Measurements from ENCODE around the gene N4BP2L1.

N4BP2L1 gene

GRCh38 chr13:32448972-32449371, 21.0 kb upstream of the N4BP2L1 start:
- Histone ChIP-seq H3K4me2 (ENCODE audit: low read depth, low read length, poor library complexity, severe bottlenecking) (no peak overlapping the region), H3K27me3 (ENCODE audit: low read length) (no peaks in the 10 kb centered on the region), H3K27ac (ENCODE audit: low read depth, low read length) (no peak overlapping the region), H3K79me2 (ENCODE audit: insufficient read depth, low read length) (no peaks in the 10 kb centered on the region), H3K4me3 (ENCODE audit: insufficient read depth, low read length, poor library complexity, severe bottlenecking) (no peak overlapping the region), H3K36me3 (ENCODE audit: low read length) (no peaks in the 10 kb centered on the region), H3F3A (ENCODE audit: insufficient read depth) (no peaks in the 10 kb centered on the region), H3K9me3 (ENCODE audit: insufficient read depth, low read length) (no peaks in the 10 kb centered on the region), H4K20me1 (ENCODE audit: low read depth, low read length) (no peaks in the 10 kb centered on the region), H3K9ac (ENCODE audit: low read length) (no peak overlapping the region), H3K9me2 (replicated peaks; ENCODE audit: insufficient read depth, low read length) (no peaks in the 10 kb centered on the region), H2AFZ (ENCODE audit: low read depth, low read length, severe bottlenecking) (no peak overlapping the region)
- TF ChIP-seq EZH2phosphoT487 (conservative IDR thresholded peaks at IDR 0.05; ENCODE audit: low read length) (no peak), CTCF (IDR thresholded peaks at IDR 0.05; ENCODE audit: insufficient read depth, low read length, poor library complexity, severe bottlenecking) (no peak)

DNA sequence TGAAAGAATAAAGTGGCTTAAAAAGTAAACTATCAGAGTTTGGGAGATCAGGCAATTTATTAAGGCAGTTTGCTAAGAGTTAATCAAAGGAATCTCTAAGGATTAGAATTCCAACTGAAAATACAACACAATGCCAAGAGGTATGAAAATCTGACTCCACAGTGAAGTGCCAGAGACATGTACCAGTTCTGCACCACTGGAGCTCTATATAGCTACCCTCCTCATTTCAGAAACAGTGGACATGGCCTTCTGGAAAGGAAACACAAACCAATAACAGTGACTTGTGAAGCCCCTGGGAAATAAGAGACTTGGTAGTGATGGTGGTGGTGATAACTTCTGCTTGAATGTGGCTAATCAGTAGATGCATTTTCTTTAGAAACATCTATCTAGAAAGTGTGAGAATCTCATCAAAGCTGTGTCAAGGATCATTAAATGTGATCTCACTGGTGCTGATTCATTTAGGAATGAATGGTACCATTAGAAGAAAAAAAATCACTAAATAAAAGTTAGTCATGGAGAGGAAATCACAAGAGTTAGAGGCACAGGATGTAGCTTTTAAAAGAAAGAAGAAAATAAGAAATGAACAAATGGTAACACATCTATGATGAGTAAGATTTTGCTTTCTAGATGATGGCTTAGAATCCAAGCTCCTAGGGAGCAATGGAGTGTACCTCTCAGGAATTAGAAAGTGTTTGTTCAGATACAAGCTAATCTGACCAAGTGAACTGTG, 20.1 kb upstream of the N4BP2L1 start:
- Histone ChIP-seq H3K36me3 (ENCODE audit: low read length) (no peaks in the 10 kb centered on the region), H3K27me3 (ENCODE audit: low read length) (no peaks in the 10 kb centered on the region), H4K20me1 (ENCODE audit: low read depth, low read length) (no peaks in the 10 kb centered on the region), H3K27ac (ENCODE audit: low read depth, low read length) (no peak overlapping the region), H3K79me2 (ENCODE audit: insufficient read depth, low read length) (no peaks in the 10 kb centered on the region), H3F3A (ENCODE audit: insufficient read depth) (no peaks in the 10 kb centered on the region), H2AFZ (ENCODE audit: low read depth, low read length, severe bottlenecking) (no peak overlapping the region), H3K4me3 (ENCODE audit: insufficient read depth, low read length, poor library complexity, severe bottlenecking) (no peak overlapping the region), H3K9ac (ENCODE audit: low read length) (no peak overlapping the region), H3K9me2 (replicated peaks; ENCODE audit: insufficient read depth, low read length) (no peaks in the 10 kb centered on the region), H3K4me2 (ENCODE audit: low read depth, low read length, poor library complexity, severe bottlenecking) (no peak overlapping the region), H3K9me3 (ENCODE audit: insufficient read depth, low read length) (no peaks in the 10 kb centered on the region)
- TF ChIP-seq EZH2phosphoT487 (conservative IDR thresholded peaks at IDR 0.05; ENCODE audit: low read length) (no peak), CTCF (IDR thresholded peaks at IDR 0.05; ENCODE audit: insufficient read depth, low read length, poor library complexity, severe bottlenecking) (no peak)

- H3K4me2 ChIP-seq (ENCODE audit: low read depth, low read length, poor library complexity, severe bottlenecking) = no peak overlapping the region
- H3K79me2 ChIP-seq (ENCODE audit: insufficient read depth, low read length) = no peaks in the 10 kb centered on the region
- no peaks in the 10 kb centered on the region for H3K27me3 ChIP-seq (ENCODE audit: low read length)
- no peak overlapping the region for H2AFZ ChIP-seq (ENCODE audit: low read depth, low read length, severe bottlenecking)
- no peak overlapping the region for H3K27ac ChIP-seq (ENCODE audit: low read depth, low read length)
- H3F3A ChIP-seq (ENCODE audit: insufficient read depth) = no peaks in the 10 kb centered on the region
- no peak overlapping the region for H3K4me3 ChIP-seq (ENCODE audit: insufficient read depth, low read length, poor library complexity, severe bottlenecking)
- no peaks in the 10 kb centered on the region for H4K20me1 ChIP-seq (ENCODE audit: low read depth, low read length)
- no peaks in the 10 kb centered on the region for H3K36me3 ChIP-seq (ENCODE audit: low read length)
- no peaks in the 10 kb centered on the region for H3K9me2 ChIP-seq (replicated peaks; ENCODE audit: insufficient read depth, low read length)
- no peaks in the 10 kb centered on the region for H3K9me3 ChIP-seq (ENCODE audit: insufficient read depth, low read length)
- TF ChIP-seq EZH2phosphoT487 (conservative IDR thresholded peaks at IDR 0.05; ENCODE audit: low read length) = no peak
- no peak for TF ChIP-seq CTCF (IDR thresholded peaks at IDR 0.05; ENCODE audit: insufficient read depth, low read length, poor library complexity, severe bottlenecking)
- H3K9ac ChIP-seq (ENCODE audit: low read length) = no peak overlapping the region
Observed at GRCh38 chr13:32446773-32447465, 19.0 kb upstream of the N4BP2L1 start.

Measured in SU-DHL-6 (cell line).